NCI-H345 treated with DMSO at 0.1 percent for 48 hours (cell line): ENCODE measurements around the gene CNTNAP2.
A peak's percentile ranks its signal among the peaks of the same experiment; 100 is the strongest.

Experiments used
- DNase-seq: peaks from one replicate; lab custom pipeline; 2025; ENCODE audit not compliant: unreplicated experiment; lab: John Stamatoyannopoulos, UW

CNTNAP2 gene

GRCh38 chr7:148155000-148155399 lies 2038.4 kb downstream of the CNTNAP2 start:
- no peak for DNase-seq

GRCh38 chr7:148155826-148156225 lies 2039.2 kb downstream of the CNTNAP2 start:
- no peak for DNase-seq

GRCh38 chr7:148156233-148156632 lies 2039.6 kb downstream of the CNTNAP2 start:
- DNase-seq, result no peak

GRCh38 chr7:148159331-148159730 lies 2042.7 kb downstream of the CNTNAP2 start:
- DNase-seq, result peak; percentile 85

GRCh38 chr7:148161776-148162175 lies 2045.2 kb downstream of the CNTNAP2 start:
- DNase-seq, result no peak

- DNase-seq, result no peak
These were observed 2046.2 kb downstream of the CNTNAP2 start for GRCh38 chr7:148162808-148163207.

GRCh38 chr7:148163246-148163645 lies 2046.6 kb downstream of the CNTNAP2 start:
- DNase-seq, result no peak

GRCh38 chr7:148172920-148173319 lies 2056.3 kb downstream of the CNTNAP2 start:
- no peak for DNase-seq

GRCh38 chr7:148173369-148173768 lies 2056.8 kb downstream of the CNTNAP2 start:
- DNase-seq, result peak; percentile 49

GRCh38 chr7:148174376-148174775 lies 2057.8 kb downstream of the CNTNAP2 start:
- DNase-seq, result no peak

GRCh38 chr7:148175512-148175911 lies 2058.9 kb downstream of the CNTNAP2 start:
- no peak for DNase-seq

GRCh38 chr7:148177972-148178371 lies 2061.4 kb downstream of the CNTNAP2 start:
- no peak for DNase-seq

- no peak for DNase-seq
These were observed 2063.5 kb downstream of the CNTNAP2 start for GRCh38 chr7:148180075-148180474.

GRCh38 chr7:148182264-148182663 lies 2065.7 kb downstream of the CNTNAP2 start:
- DNase-seq, result no peak

GRCh38 chr7:148185041-148185440 lies 2068.4 kb downstream of the CNTNAP2 start:
- DNase-seq, result no peak

GRCh38 chr7:148187471-148187870 lies 2070.9 kb downstream of the CNTNAP2 start:
- no peak for DNase-seq

GRCh38 chr7:148191391-148192065 lies 2074.9 kb downstream of the CNTNAP2 start:
- DNase-seq, result peak; percentile 15

GRCh38 chr7:148192491-148192890 lies 2075.9 kb downstream of the CNTNAP2 start:
- DNase-seq, result no peak

GRCh38 chr7:148201992-148202391 lies 2085.4 kb downstream of the CNTNAP2 start:
- DNase-seq, result no peak

- peak; percentile 70 for DNase-seq
These were observed 2088.2 kb downstream of the CNTNAP2 start for GRCh38 chr7:148204639-148205304.

GRCh38 chr7:148209643-148210190 lies 2093.1 kb downstream of the CNTNAP2 start:
- no peak for DNase-seq

GRCh38 chr7:148210804-148211325 lies 2094.3 kb downstream of the CNTNAP2 start:
- no peak for DNase-seq
